H9 (cell line): Measurements from ENCODE around the gene DBI. TPM values are rescaled to one million over a fixed set of nuclear protein-coding genes. Genes with fewer than 3 reads are reported as not detected.

Experiments used
- DNase-seq: peaks from one replicate; pipeline ENCODE4 v3.0.0-alpha.2; 2017
- H2AFZ ChIP-seq: one replicate; pipeline ENCODE4 v1.6.1; 2013; ENCODE audit warnings: mild to moderate bottlenecking, low read length, control low read depth, moderate library complexity
- H2AK5ac ChIP-seq: 2 replicates; pipeline ENCODE4 v1.6.1; 2013; ENCODE audit warnings: low read length, control low read depth, mixed read lengths; ENCODE audit not compliant: insufficient read length
- H2BK120ac ChIP-seq: one replicate; pipeline ENCODE4 v1.6.1; 2013; ENCODE audit warnings: low read depth, mild to moderate bottlenecking, low read length, control low read depth, inconsistent platforms; ENCODE audit not compliant: poor library complexity, severe bottlenecking
- H2BK12ac ChIP-seq: 2 replicates; pipeline ENCODE4 v1.6.1; 2013; ENCODE audit warnings: low read length, control low read depth, mixed read lengths, low read depth; ENCODE audit not compliant: insufficient read length
- H2BK15ac ChIP-seq: 2 replicates; pipeline ENCODE4 v1.6.1; 2013; ENCODE audit warnings: low read depth, low read length, control low read depth
- H2BK20ac ChIP-seq: one replicate; pipeline ENCODE4 v1.6.1; 2013; ENCODE audit warnings: low read depth, mild to moderate bottlenecking, low read length, control low read depth, inconsistent platforms; ENCODE audit not compliant: poor library complexity, severe bottlenecking
- H2BK5ac ChIP-seq: 2 replicates; pipeline ENCODE4 v1.6.1; 2013; ENCODE audit warnings: low read length, control low read depth, mixed read lengths; ENCODE audit not compliant: insufficient read length
- H3K14ac ChIP-seq: 2 replicates; pipeline ENCODE4 v1.6.1; 2013; ENCODE audit warnings: low read length, control low read depth; ENCODE audit not compliant: insufficient read depth
- H3K18ac ChIP-seq: 2 replicates; pipeline ENCODE4 v1.6.1; 2013; ENCODE audit warnings: low read depth, mild to moderate bottlenecking, mixed read lengths, low read length, control low read depth; ENCODE audit not compliant: insufficient read length
- H3K23ac ChIP-seq: 2 replicates; pipeline ENCODE4 v1.6.1; 2013; ENCODE audit warnings: low read length, control low read depth, mixed read lengths, low read depth; ENCODE audit not compliant: insufficient read length
- H3K23me2 ChIP-seq: 2 replicates; pipeline ENCODE4 v1.6.1; 2013; ENCODE audit warnings: low read depth, mild to moderate bottlenecking, mixed read lengths, low read length, control low read depth; ENCODE audit not compliant: insufficient read length, poor library complexity, severe bottlenecking
- H3K27ac ChIP-seq: 2 replicates; pipeline ENCODE4 v1.5.1; 2013; ENCODE audit warnings: low read length, control low read depth, mixed read lengths, low read depth; ENCODE audit not compliant: insufficient read length
- H3K27me3 ChIP-seq: 2 replicates; pipeline ENCODE4 v1.6.1; 2013; ENCODE audit warnings: low read length, control low read depth, inconsistent platforms; ENCODE audit not compliant: insufficient read depth
- H3K4ac ChIP-seq: 2 replicates; pipeline ENCODE4 v1.6.1; 2013; ENCODE audit warnings: low read depth, mild to moderate bottlenecking, control low read depth, inconsistent platforms, low read length, moderate library complexity
- H3K4me1 ChIP-seq: 2 replicates; pipeline ENCODE4 v1.6.1; 2013; ENCODE audit warnings: low read length, control low read depth, inconsistent platforms; ENCODE audit not compliant: insufficient read depth
- H3K4me2 ChIP-seq: 2 replicates; pipeline ENCODE4 v1.6.1; 2013; ENCODE audit warnings: low read length, control low read depth, mixed read lengths; ENCODE audit not compliant: insufficient read length, insufficient read depth
- H3K56ac ChIP-seq: 2 replicates; pipeline ENCODE4 v1.6.1; 2013; ENCODE audit warnings: low read depth, mild to moderate bottlenecking, mixed read lengths, low read length, control low read depth; ENCODE audit not compliant: insufficient read length
- H3K79me1 ChIP-seq: 2 replicates; pipeline ENCODE4 v1.6.1; 2013; ENCODE audit warnings: low read depth, mild to moderate bottlenecking, moderate library complexity, low read length, control low read depth, inconsistent platforms; ENCODE audit not compliant: insufficient read depth, poor library complexity, severe bottlenecking
- H3K79me2 ChIP-seq: 2 replicates; pipeline ENCODE4 v1.6.1; 2013; ENCODE audit warnings: low read length, control low read depth, inconsistent platforms; ENCODE audit not compliant: insufficient read depth
- H3K9ac ChIP-seq: 2 replicates; pipeline ENCODE4 v1.6.1; 2013; ENCODE audit warnings: low read length, control low read depth, mixed read lengths; ENCODE audit not compliant: insufficient read length; ENCODE audit errors: extremely low read depth
- H3K9me3 ChIP-seq: one replicate; pipeline ENCODE4 v1.6.1; 2013; ENCODE audit warnings: low read depth, low read length, inconsistent platforms; ENCODE audit not compliant: control insufficient read depth
- H3T11ph ChIP-seq: one replicate; pipeline ENCODE4 v1.6.1; 2013; ENCODE audit warnings: mild to moderate bottlenecking, low read length, control low read depth, inconsistent platforms
- H4K20me1 ChIP-seq: one replicate; pipeline ENCODE4 v1.6.1; 2013; ENCODE audit not compliant: control insufficient read depth, insufficient read length, insufficient read depth
- H4K5ac ChIP-seq: 2 replicates; pipeline ENCODE4 v1.6.1; 2013; ENCODE audit warnings: low read depth, mild to moderate bottlenecking, mixed read lengths, low read length, control low read depth; ENCODE audit not compliant: insufficient read length
- H4K8ac ChIP-seq: replicated peaks from 2 replicates; pipeline ENCODE4 v1.6.1; 2013; ENCODE audit warnings: low read length, control low read depth, mixed read lengths, low read depth; ENCODE audit not compliant: insufficient read length
- H4K91ac ChIP-seq: 2 replicates; pipeline ENCODE4 v1.6.1; 2013; ENCODE audit warnings: low read depth, mild to moderate bottlenecking, moderate library complexity, mixed read lengths, low read length, control low read depth; ENCODE audit not compliant: insufficient read length
- H3K27ac Mint-ChIP-seq, 3 experiments: 2 replicates in 2 of 3; 3 replicates in 1 of 3; pipeline ENCODE4 v1.8.0; 2020 to 2021; ENCODE audit warnings: mixed read lengths in 3 of 3, mild to moderate bottlenecking in 1 of 3, moderate library complexity in 1 of 3
- H3K27me3 Mint-ChIP-seq: 2 replicates; pipeline ENCODE4 v1.8.0; 2021; ENCODE audit warnings: low read depth, mild to moderate bottlenecking, moderate library complexity, mixed read lengths
- H3K36me3 Mint-ChIP-seq, 3 experiments: 2 replicates in 2 of 3; 3 replicates in 1 of 3; pipeline ENCODE4 v1.8.0; 2020 to 2021; ENCODE audit warnings: low read depth in 3 of 3, mixed read lengths in 3 of 3; ENCODE audit not compliant: insufficient read depth in 1 of 3
- H3K4me1 Mint-ChIP-seq, 2 experiments: 2 replicates each; pipeline ENCODE4 v1.8.0; 2020; ENCODE audit warnings: mixed read lengths in 2 of 2
- H3K4me3 Mint-ChIP-seq, 2 experiments: 2 replicates in 1 of 2; 3 replicates in 1 of 2; pipeline ENCODE4 v1.8.0; 2020 to 2021; ENCODE audit warnings: mild to moderate bottlenecking in 2 of 2, mixed read lengths in 2 of 2, moderate library complexity in 1 of 2
- H3K9me3 Mint-ChIP-seq, 2 experiments: 2 replicates in 1 of 2; 3 replicates in 1 of 2; pipeline ENCODE4 v1.8.0; 2020; ENCODE audit warnings: mild to moderate bottlenecking in 2 of 2, mixed read lengths in 2 of 2, moderate library complexity in 1 of 2
- WGBS: extraction: QIAGEN DNeasy Blood & Tissue Kit; methylation state at CpG from one replicate; pipeline ENCODE4 v1.1.7; 2013; ENCODE audit warnings: missing lambda C conversion rate, low lambda C conversion rate, mixed read lengths; ENCODE audit not compliant: insufficient read length; ENCODE audit errors: extremely low coverage; 5-methylcytosine and 5-hydroxymethylcytosine counted together
- long read RNA-seq: library from polyadenylated mRNA; unstranded; transcript quantifications from one replicate; pipeline ENCODE4 v2.0.0, GENCODE V29; 2020
- total RNA-seq: library from RNA; stranded (reverse); gene quantifications from 2 replicates; pipeline ENCODE4 v1.2.1, GENCODE V29; 2021
- TF ChIP-seq, protein P1 (sequence below): fragments of 200-600 bp; sonication (generic); conservative IDR thresholded peaks from 3 replicates; pipeline ENCODE4 v1.8.0; 2021; ENCODE audit warnings: antibody characterized with exemption, mild to moderate bottlenecking

Gene DBI
- 127 and 128 TPM in 2 replicates for total RNA-seq
- long read RNA-seq, transcript DBI-202 (4 exons, 637 nt) = major isoform, 54 of 65 reads
- long read RNA-seq, partial matches to known transcripts = 3 of 65 reads
- long read RNA-seq, other reads (novel, unspliced or antisense) = 6 of 65 reads

DNA sequence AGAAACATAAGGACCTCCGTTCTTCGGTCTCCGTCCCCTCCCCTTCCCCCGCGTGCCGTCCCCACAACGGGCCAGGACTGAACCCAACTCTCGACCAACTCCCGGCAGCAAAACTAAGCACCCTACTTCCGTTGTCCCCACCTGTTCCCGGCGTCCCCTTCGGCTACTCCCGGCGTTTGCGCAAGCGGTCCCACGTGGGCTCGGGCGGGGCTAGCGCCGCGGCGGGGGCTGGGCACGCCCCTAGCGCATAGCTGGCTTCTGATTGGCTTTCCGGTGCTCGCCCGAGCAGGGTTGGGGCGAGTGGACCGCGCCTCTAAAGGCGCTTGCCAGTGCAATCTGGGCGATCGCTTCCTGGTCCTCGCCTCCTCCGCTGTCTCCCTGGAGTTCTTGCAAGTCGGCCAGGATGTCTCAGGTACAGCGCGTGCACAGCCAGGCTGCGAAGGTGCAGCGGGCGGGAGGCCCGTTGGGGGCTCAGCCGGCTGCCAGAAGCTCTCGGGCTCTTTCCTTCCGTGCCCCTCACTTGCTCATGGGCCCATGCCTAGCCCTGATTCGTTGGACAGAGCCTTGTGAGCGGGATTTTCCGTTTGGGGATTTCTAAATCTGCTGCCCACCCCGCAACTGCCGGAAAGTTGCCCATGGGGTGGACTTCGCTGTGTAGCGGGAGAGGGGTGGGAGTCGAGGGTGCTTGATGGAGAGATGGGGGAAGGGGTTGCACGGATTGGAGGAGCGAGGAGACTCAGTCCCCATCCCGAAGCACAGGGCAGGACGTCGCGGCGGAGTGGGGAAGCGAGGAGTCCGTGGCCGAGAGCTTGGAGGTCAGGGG lies at the start of gene DBI, which contains the start of gene C2orf76:
Gene DBI, plus strand, starts transcription at position 329 of the 823 bp plus-strand sequence. Its CDS starts 75 bp downstream, at position 404.
Gene C2orf76, minus strand, starts transcription at position 186 of the 823 bp plus-strand sequence. CDS start 26,875 bp downstream, outside the sequence.
- Mint-ChIP-seq H3K4me3 (peak within 1 kb of the TSS; percentile 98 to 99), H3K4me1 (peaks cover 19 to 23% of the 10 kb centered on the region in 2 experiments), H3K36me3 (peaks cover 29 to 35% (median 31%) of the 10 kb centered on the region in 3 experiments; a peak in 6 of 7 replicates), H3K9me3 (no peaks in the 10 kb centered on the region), H3K27me3 (no peaks in the 10 kb centered on the region; the same call in 1 of the 2 replicates), H3K27ac (peak within 1 kb of the TSS; percentile 86 to 97 (median 95))
- no peak within 1 kb of the TSS for H3T11ph ChIP-seq
- H3K4me1 ChIP-seq = peaks cover 3% of the 10 kb centered on the region; the same call in 1 of the 2 replicates
- H3K79me2 ChIP-seq = peaks cover 1% of the 10 kb centered on the region; the same call in 1 of the 2 replicates
- H4K5ac ChIP-seq = no peak within 1 kb of the TSS
- peak within 1 kb of the TSS; percentile 90 for H3K9ac ChIP-seq
- peak within 1 kb of the TSS; percentile 43 for H3K18ac ChIP-seq
- H3K23ac ChIP-seq = no peak within 1 kb of the TSS
- peaks cover 20% of the 10 kb centered on the region for H3K23me2 ChIP-seq
- peaks cover 3% of the 10 kb centered on the region for H3K79me1 ChIP-seq
- H3K27me3 ChIP-seq = no peaks in the 10 kb centered on the region
- peak within 1 kb of the TSS; percentile 100 for H3K4me2 ChIP-seq
- no peak within 1 kb of the TSS for H3K27ac ChIP-seq
- no peak within 1 kb of the TSS for H2BK12ac ChIP-seq
- no peak within 1 kb of the TSS for H4K8ac ChIP-seq
- H2AK5ac ChIP-seq = no peak within 1 kb of the TSS
- no peak within 1 kb of the TSS for H3K56ac ChIP-seq
- no peak within 1 kb of the TSS for H2BK15ac ChIP-seq
- H2BK5ac ChIP-seq = no peak within 1 kb of the TSS
- no peak within 1 kb of the TSS for H2AFZ ChIP-seq
- no peak within 1 kb of the TSS for H3K4ac ChIP-seq
- H3K14ac ChIP-seq = peak within 1 kb of the TSS; percentile 79
- no peak within 1 kb of the TSS for H4K91ac ChIP-seq
- no peaks in the 10 kb centered on the region for H4K20me1 ChIP-seq
- TF ChIP-seq, protein P1, sequence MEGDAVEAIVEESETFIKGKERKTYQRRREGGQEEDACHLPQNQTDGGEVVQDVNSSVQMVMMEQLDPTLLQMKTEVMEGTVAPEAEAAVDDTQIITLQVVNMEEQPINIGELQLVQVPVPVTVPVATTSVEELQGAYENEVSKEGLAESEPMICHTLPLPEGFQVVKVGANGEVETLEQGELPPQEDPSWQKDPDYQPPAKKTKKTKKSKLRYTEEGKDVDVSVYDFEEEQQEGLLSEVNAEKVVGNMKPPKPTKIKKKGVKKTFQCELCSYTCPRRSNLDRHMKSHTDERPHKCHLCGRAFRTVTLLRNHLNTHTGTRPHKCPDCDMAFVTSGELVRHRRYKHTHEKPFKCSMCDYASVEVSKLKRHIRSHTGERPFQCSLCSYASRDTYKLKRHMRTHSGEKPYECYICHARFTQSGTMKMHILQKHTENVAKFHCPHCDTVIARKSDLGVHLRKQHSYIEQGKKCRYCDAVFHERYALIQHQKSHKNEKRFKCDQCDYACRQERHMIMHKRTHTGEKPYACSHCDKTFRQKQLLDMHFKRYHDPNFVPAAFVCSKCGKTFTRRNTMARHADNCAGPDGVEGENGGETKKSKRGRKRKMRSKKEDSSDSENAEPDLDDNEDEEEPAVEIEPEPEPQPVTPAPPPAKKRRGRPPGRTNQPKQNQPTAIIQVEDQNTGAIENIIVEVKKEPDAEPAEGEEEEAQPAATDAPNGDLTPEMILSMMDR = no peak
- WGBS = no CpG with 5 or more reads among the region's 65 CpGs
- H3K9me3 ChIP-seq = no peaks in the 10 kb centered on the region
- no peak within 1 kb of the TSS for H2BK120ac ChIP-seq
- H2BK20ac ChIP-seq = no peak within 1 kb of the TSS
- DNase-seq = peak; percentile 97
